Breast epithelium (tissue), 4 donors: ENCODE data around the gene OBSCN. TPM values are rescaled to one million over a fixed set of nuclear protein-coding genes. Genes with fewer than 3 reads are reported as not detected.

Experiments
- DNase-seq, 2 donors: peaks; one replicate each; pipeline ENCODE4 v3.0.0-alpha.2; 2019; ENCODE audit warnings: low spot score in 2 of 2
- H3K27ac ChIP-seq, 2 donors: fragments of 200-600 bp; sonication (generic) in 1 of 2; one replicate each; pipeline ENCODE4 v1.5.1; 2016 to 2019; ENCODE audit warnings: mild to moderate bottlenecking in 1 of 2
- H3K27me3 ChIP-seq, 2 donors: fragments of 200-600 bp; sonication (generic) in 1 of 2; one replicate each; pipeline versions ENCODE4 v1.5.1 to v1.6.0; 2017 to 2019; ENCODE audit warnings: control low read depth in 1 of 2, mild to moderate bottlenecking in 1 of 2
- H3K36me3 ChIP-seq: fragments of 200-600 bp; one replicate; pipeline ENCODE4 v1.5.1; 2019
- H3K4me1 ChIP-seq, 2 donors: fragments of 200-600 bp; sonication (generic); one replicate each; pipeline ENCODE4 v1.5.1; 2016 to 2019; ENCODE audit warnings: control low read depth in 1 of 2
- H3K4me3 ChIP-seq, 3 donors: fragments of 200-600 bp; sonication (generic); 1 replicate in 2 of 3; 2 replicates in 1 of 3; pipeline ENCODE4 v1.5.1; 2016 to 2019; ENCODE audit warnings: mild to moderate bottlenecking in 3 of 3, moderate library complexity in 2 of 3
- H3K9me3 ChIP-seq, 2 donors: fragments of 200-600 bp; sonication (generic) in 1 of 2; one replicate each; pipeline ENCODE4 v1.5.1; 2016 to 2019; ENCODE audit warnings: control low read depth in 1 of 2
- CTCF ChIP-seq, 3 donors: fragments of 450-650 bp; IDR thresholded peaks; one replicate each; pipeline ENCODE4 v1.5.1; 2016 to 2017; ENCODE audit warnings: antibody characterized with exemption in 3 of 3, mild to moderate bottlenecking in 3 of 3, moderate library complexity in 3 of 3
- POLR2A ChIP-seq: fragments of 450-650 bp; IDR thresholded peaks from one replicate; pipeline ENCODE4 v1.6.1; 2016; ENCODE audit warnings: antibody characterized with exemption, mild to moderate bottlenecking, moderate library complexity
- POLR2AphosphoS5 ChIP-seq, 3 donors: sonication (generic); formaldehyde crosslinking; IDR thresholded peaks; one replicate each; pipeline ENCODE4 v1.6.1; 2017; ENCODE audit warnings: antibody characterized with exemption in 3 of 3
- intact Hi-C: fragments of 100-400 bp; cut with DNase I; formaldehyde crosslinking; loops from one replicate; pipeline ENCODE4 v1.15.1; 2023; ENCODE audit warnings: low total_unique reads
- total RNA-seq, 3 donors: library from RNA; depleted of rRNA; stranded (reverse); fragments of >200 nt; gene quantifications; one replicate each; pipeline ENCODE4 v1.1.0, GENCODE V29; 2016

Gene OBSCN
- total RNA-seq, 3 donors from 2014 or later: 3.0 to 40.0 (median 27.9) TPM

DNA sequence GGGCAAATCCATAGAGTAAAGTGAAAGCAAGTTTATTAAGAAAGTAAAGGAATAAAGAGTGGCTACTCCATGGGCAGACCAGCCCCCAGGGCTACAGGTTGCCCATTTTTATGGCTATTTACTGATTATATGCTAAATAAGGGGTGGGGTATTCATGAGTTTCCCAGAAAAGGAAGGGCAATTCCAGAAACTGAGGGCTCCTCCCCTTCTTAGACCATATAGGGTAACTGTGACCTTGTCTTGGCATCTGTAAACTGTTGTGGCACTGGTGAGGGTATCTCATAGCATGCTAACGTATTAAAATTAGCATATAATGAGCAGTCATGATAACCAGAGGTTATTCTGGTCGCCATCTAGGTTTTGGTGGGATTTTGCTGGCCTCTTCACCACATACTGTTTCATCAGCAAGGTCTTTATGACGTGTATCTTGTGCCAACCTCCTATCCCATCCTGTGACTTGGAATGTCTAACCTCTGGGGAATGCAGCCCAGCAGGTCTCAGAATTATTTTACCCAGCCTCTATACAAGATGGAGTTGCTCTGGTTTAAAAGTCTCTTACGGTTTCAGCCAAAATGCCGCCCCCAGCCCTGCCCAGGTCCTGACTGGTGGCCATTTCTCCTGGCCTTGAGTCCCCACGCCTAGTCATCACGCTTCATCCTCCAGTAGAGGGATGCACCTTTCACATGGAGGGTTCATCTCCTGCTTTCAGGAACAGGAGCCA, 209.8 kb downstream of the OBSCN start:
- intact Hi-C loops: no loop called here
- Histone ChIP-seq H3K4me3 (peak overlapping the region in 2 of 3 donors; percentile 69 to 91), H3K27me3 (no peaks in the 10 kb centered on the region)

GRCh38 chr1:228420968-228421826, 213.4 kb downstream of the OBSCN start:
- Histone ChIP-seq H3K4me3 (no peak overlapping the region), H3K27ac (no peak overlapping the region), H3K9me3 (no peaks in the 10 kb centered on the region), H3K4me1 (no peaks in the 10 kb centered on the region), H3K36me3 (no peaks in the 10 kb centered on the region), H3K27me3 (no peaks in the 10 kb centered on the region)
- intact Hi-C loops: no loop called here
- DNase-seq: no peak
- no peak for TF ChIP-seq POLR2A
- TF ChIP-seq CTCF (IDR thresholded peaks at IDR 0.05): no peak
- no peak for TF ChIP-seq POLR2AphosphoS5 (IDR thresholded peaks at IDR 0.05)

More for the DNA sequence above, 209.8 kb downstream of the OBSCN start:
- Histone ChIP-seq H3K4me1 (no peaks in the 10 kb centered on the region), H3K36me3 (no peaks in the 10 kb centered on the region), H3K9me3 (no peaks in the 10 kb centered on the region), H3K27ac (peak overlapping the region; percentile 49 to 80)
- peak in 1 of 2 donors; percentile 59 for DNase-seq
- no peak for TF ChIP-seq CTCF (IDR thresholded peaks at IDR 0.05)
- TF ChIP-seq POLR2AphosphoS5 (IDR thresholded peaks at IDR 0.05): peak in 1 of 3 donors; percentile 20

- Histone ChIP-seq H3K9me3 (no peaks in the 10 kb centered on the region), H3K27me3 (no peaks in the 10 kb centered on the region), H3K27ac (no peak overlapping the region), H3K36me3 (no peaks in the 10 kb centered on the region), H3K4me3 (no peak overlapping the region), H3K4me1 (no peaks in the 10 kb centered on the region)
- DNase-seq: no peak
- intact Hi-C loops: no loop called here
- TF ChIP-seq POLR2A: no peak
- TF ChIP-seq POLR2AphosphoS5 (IDR thresholded peaks at IDR 0.05): no peak
- TF ChIP-seq CTCF (IDR thresholded peaks at IDR 0.05): no peak
Measured at GRCh38 chr1:228423404-228424053, 215.7 kb downstream of the OBSCN start.

DNA sequence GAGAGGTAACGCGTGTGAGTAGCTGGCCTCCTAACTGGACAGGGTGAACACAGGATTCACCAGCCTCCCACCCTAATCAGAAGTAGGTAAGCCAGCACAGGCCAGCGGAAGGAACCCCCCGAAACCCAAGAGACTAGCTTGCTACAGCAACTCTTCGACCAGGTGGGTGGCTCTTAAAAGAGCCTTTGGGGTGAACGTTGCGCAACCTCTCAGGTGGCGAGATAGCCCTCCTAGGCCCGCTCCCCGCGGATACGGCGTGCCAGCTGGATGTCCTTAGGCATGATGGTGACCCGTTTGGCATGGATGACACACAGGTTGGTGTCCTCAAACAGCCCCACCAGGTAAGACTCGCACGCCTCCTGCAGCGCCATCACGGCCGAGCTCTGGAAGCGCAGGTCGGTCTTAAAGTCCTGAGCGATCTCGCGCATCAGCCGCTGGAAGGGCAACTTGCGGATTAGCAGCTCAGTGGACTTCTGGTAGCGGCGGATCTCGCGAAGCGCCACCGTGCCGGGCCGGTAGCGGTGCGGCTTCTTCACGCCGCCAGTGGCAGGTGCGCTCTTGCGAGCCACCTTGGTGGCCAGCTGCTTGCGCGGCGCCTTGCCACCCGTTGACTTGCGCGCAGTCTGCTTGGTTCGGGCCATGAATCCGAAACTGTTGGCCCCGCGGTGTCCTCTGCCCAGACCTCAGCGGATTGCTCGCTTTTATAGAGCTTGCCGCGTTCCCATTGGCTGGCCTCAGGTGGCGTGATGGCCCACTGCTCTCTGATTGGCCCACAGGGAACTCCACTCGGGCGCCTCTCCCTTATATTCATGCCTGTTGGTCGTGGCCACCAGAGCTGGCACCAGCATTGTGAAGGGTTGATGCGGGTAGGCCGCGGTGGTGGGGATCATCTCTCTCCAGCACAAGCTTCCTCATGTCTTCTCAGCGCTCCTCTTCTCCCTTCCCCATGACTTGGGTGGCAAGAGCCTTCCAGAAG, 217.1 kb downstream of the OBSCN start:
- H3K27me3 ChIP-seq: no peaks in the 10 kb centered on the region
- H3K4me1 ChIP-seq: no peaks in the 10 kb centered on the region
- DNase-seq: no peak
- no peaks in the 10 kb centered on the region for H3K9me3 ChIP-seq
- intact Hi-C loops: no loop called here
- TF ChIP-seq POLR2AphosphoS5 (IDR thresholded peaks at IDR 0.05) (no peak), CTCF (IDR thresholded peaks at IDR 0.05) (no peak), POLR2A (no peak)
- no peaks in the 10 kb centered on the region for H3K36me3 ChIP-seq
- no peak overlapping the region for H3K4me3 ChIP-seq
- H3K27ac ChIP-seq: no peak overlapping the region
